H1 (cell line): ENCODE results near the gene SPTY2D1. TPM values are rescaled to one million over a fixed set of nuclear protein-coding genes. Genes with fewer than 3 reads are reported as not detected.

ENCODE experiments used
- ASH2L ChIP-seq: fragments of 200-600, 300-600 bp; sonication (generic); IDR thresholded peaks from one replicate; pipeline ENCODE4 v1.7.1; 2017; ENCODE audit warnings: low read length
- CBX8 ChIP-seq: fragments of 300-800, 300-1000 bp; sonication (generic); IDR thresholded peaks from 2 replicates; pipeline ENCODE4 v1.7.1; 2016; ENCODE audit warnings: low read depth, low read length, borderline replicate concordance
- CHD1 ChIP-seq: IDR thresholded peaks from 2 replicates; pipeline ENCODE4 v1.6.1; 2012; ENCODE audit warnings: low read depth, low read length, improper control_type of control experiment
- EGR1 ChIP-seq: IDR thresholded peaks from 2 replicates; pipeline ENCODE4 v1.6.1; 2011; ENCODE audit warnings: low read depth, low read length, borderline replicate concordance
- GABPA ChIP-seq: IDR thresholded peaks from 2 replicates; pipeline ENCODE4 v1.6.1; 2011; ENCODE audit warnings: mild to moderate bottlenecking, low read length, moderate library complexity, borderline replicate concordance; ENCODE audit not compliant: insufficient read depth
- GTF2F1 ChIP-seq: IDR thresholded peaks from 2 replicates; pipeline ENCODE4 v1.6.1; 2012; ENCODE audit warnings: low read depth, low read length, improper control_type of control experiment, borderline replicate concordance
- HDAC2 ChIP-seq, 2 experiments: fragments of 300-600 bp in 1 of 2; sonication (generic) in 1 of 2; IDR thresholded peaks; 2 replicates each; pipeline ENCODE4 v1.6.1; 2011 to 2012; ENCODE audit warnings: low read depth in 2 of 2, low read length in 2 of 2, mild to moderate bottlenecking in 2 of 2, moderate library complexity in 2 of 2, borderline replicate concordance in 1 of 2, inconsistent platforms in 1 of 2
- KDM5A ChIP-seq: fragments of 200-600 bp; IDR thresholded peaks from 2 replicates; pipeline ENCODE4 v1.7.1; 2012; ENCODE audit warnings: mild to moderate bottlenecking, low read length, inconsistent platforms, mixed read lengths
- MAFK ChIP-seq: IDR thresholded peaks from 2 replicates; pipeline ENCODE4 v1.6.1; 2012; ENCODE audit warnings: low read depth, mild to moderate bottlenecking, improper control_type of control experiment, low read length
- MAX ChIP-seq: IDR thresholded peaks from 2 replicates; pipeline ENCODE4 v1.6.1; 2012; ENCODE audit warnings: inconsistent platforms
- NANOG ChIP-seq: IDR thresholded peaks from 2 replicates; pipeline ENCODE4 v1.6.1; 2011; ENCODE audit warnings: low read length, low read depth, mild to moderate bottlenecking, inconsistent platforms; ENCODE audit not compliant: insufficient read depth, poor library complexity, severe bottlenecking
- NRF1 ChIP-seq: IDR thresholded peaks from 2 replicates; pipeline ENCODE4 v1.6.1; 2011; ENCODE audit warnings: mild to moderate bottlenecking, low read depth, low read length, improper control_type of control experiment
- POU5F1 ChIP-seq: IDR thresholded peaks from 2 replicates; pipeline ENCODE4 v1.6.1; 2011; ENCODE audit warnings: low read depth, mild to moderate bottlenecking, low read length, moderate library complexity
- RAD21 ChIP-seq, 2 experiments: IDR thresholded peaks in 1 of 2; conservative IDR thresholded peaks in 1 of 2; 2 replicates each; pipeline ENCODE4 v1.6.1; 2011; ENCODE audit warnings: low read depth in 2 of 2, low read length in 2 of 2, improper control_type of control experiment in 1 of 2, inconsistent platforms in 1 of 2, mild to moderate bottlenecking in 1 of 2, moderate library complexity in 1 of 2
- RBBP5 ChIP-seq: IDR thresholded peaks from 2 replicates; pipeline ENCODE4 v1.7.1; 2012; ENCODE audit warnings: low read depth, mild to moderate bottlenecking, inconsistent platforms, low read length, moderate library complexity, borderline replicate concordance
- RNF2 ChIP-seq: fragments of 200-900, 300-1000 bp; sonication (generic); IDR thresholded peaks from 2 replicates; pipeline ENCODE4 v1.7.1; 2016; ENCODE audit warnings: borderline replicate concordance, low read depth, mild to moderate bottlenecking, antibody characterized with exemption, low read length; ENCODE audit not compliant: poor library complexity, severe bottlenecking; ENCODE audit errors: missing control alignments
- SIN3A ChIP-seq, 2 experiments: IDR thresholded peaks in 1 of 2; conservative IDR thresholded peaks in 1 of 2; 2 replicates each; pipeline ENCODE4 v1.6.1; 2011 to 2012; ENCODE audit warnings: low read length in 2 of 2, improper control_type of control experiment in 1 of 2, low read depth in 1 of 2, mild to moderate bottlenecking in 1 of 2
- SIX5 ChIP-seq: IDR thresholded peaks from 2 replicates; pipeline ENCODE4 v1.6.1; 2011; ENCODE audit warnings: mild to moderate bottlenecking, low read depth, low read length
- SP2 ChIP-seq: IDR thresholded peaks from 2 replicates; pipeline ENCODE4 v1.6.1; 2012; ENCODE audit warnings: mild to moderate bottlenecking, low read length, inconsistent platforms
- SP4 ChIP-seq: IDR thresholded peaks from 2 replicates; pipeline ENCODE4 v1.6.1; 2012; ENCODE audit warnings: low read length, inconsistent platforms
- TAF7 ChIP-seq: optimal IDR thresholded peaks from 2 replicates; pipeline ENCODE3; 2011; ENCODE audit warnings: low read depth, mild to moderate bottlenecking, inconsistent platforms, low read length, moderate library complexity, borderline replicate concordance
- ZNF274 ChIP-seq: IDR thresholded peaks from 2 replicates; pipeline ENCODE4 v1.7.0; 2012; ENCODE audit warnings: low read length, borderline replicate concordance; ENCODE audit errors: extremely low read depth
- polyA plus RNA-seq, 7 experiments: library from polyadenylated mRNA; depleted of rRNA in 3 of 7; stranded (reverse) in 5 of 7; unstranded in 2 of 7; fragments of >200 nt in 5 of 7; fragments of 200-250 nt in 2 of 7; gene quantifications; 1 replicate in 5 of 7; 2 replicates in 1 of 7; 4 replicates in 1 of 7; pipeline versions ENCODE4 v1.2.1 to v1.2.3, GENCODE V29; 2011 to 2013; ENCODE audit warnings: missing spikeins in 2 of 7, mixed read lengths in 2 of 7
- total RNA-seq: library from RNA; stranded (reverse); fragmentation: NEBNext Ultra II Directional; extraction: Animal tissue kit (Norgen Biotek cat#: 25700); gene quantifications from 2 replicates; pipeline ENCODE4 v1.2.1, GENCODE V29; 2021

The SPTY2D1 gene
- total and polyA plus RNA-seq, 2 of the 8 experiments (the other 6 are each of a cell fraction or from before 2014, with no cell fraction given), result 4.9 to 17.6 TPM

DNA sequence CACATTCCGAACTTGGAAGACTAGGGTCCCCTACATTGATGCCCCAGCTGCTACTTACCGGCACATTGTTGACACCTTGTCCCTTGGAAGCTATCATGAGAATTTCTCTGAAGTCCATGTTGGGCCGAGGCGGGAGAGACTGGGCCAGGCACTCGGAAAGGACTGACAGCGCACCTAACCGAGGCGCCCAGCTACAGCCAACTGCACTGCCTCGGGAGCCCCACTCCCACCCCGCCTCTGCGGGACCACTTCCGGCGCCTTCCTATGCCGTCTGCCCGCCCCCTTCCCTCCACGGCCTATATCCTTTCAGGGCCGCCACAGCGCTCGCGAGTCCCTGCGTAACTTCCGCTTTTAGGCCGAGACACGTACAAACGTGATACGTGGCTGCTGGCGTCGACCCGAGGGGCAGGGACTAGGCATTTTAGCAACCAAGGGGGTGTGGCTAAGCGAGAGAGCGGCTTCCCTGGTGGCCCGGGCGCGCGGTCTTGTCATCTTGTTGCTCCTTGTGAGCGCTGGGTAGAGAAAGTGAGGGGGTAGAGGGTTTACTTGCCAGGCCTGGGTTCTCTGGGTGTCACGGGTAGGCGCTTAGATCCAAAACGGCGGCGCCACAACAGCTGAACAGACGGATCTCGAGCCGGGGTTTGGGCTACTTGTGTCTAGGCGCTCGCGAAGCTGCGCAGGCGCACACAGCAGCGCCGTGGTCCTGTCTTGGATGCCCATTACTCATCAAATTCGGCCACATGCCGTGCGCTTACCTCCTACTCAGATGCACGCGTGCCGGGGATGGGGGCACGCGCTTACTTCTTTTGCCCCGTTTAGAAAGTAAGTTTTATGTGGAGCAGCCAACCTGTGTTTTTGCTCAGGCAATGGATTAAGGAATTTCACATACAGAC, at the start of gene SPTY2D1 (continued):
- no peak for TF ChIP-seq ZNF274
- no peak for TF ChIP-seq RNF2
- TF ChIP-seq EGR1, result peak; percentile 65; the same call in 1 of the 2 replicates
- no peak for TF ChIP-seq CBX8
- no peak for TF ChIP-seq RAD21 (IDR thresholded peaks at IDR 0.05 in 1 of 2, conservative IDR thresholded peaks at IDR 0.05 in 1 of 2; ENCODE audit: low read depth in 2 of 2, low read length in 2 of 2)
- 0 out of 2 replicates have a peak, but pooled peaks have one; percentile 66 for TF ChIP-seq RBBP5
- TF ChIP-seq SIN3A (conservative IDR thresholded peaks at IDR 0.05 in 1 of 2, IDR thresholded peaks at IDR 0.05 in 1 of 2; ENCODE audit: low read depth in 1 of 2, low read length in 2 of 2), result peak; percentile 74 to 92; a peak in 3 of 4 replicates
- TF ChIP-seq MAX, result peak; percentile 91
- TF ChIP-seq NRF1, result peak; percentile 68
- no peak for TF ChIP-seq POU5F1
- no peak for TF ChIP-seq NANOG
- TF ChIP-seq ASH2L, result peak; percentile 13
- peak; percentile 69; the same call in 1 of the 2 replicates for TF ChIP-seq KDM5A
- TF ChIP-seq CHD1, result no peak
- TF ChIP-seq MAFK, result peak; percentile 62; the same call in 1 of the 2 replicates
- peak; percentile 49 for TF ChIP-seq TAF7
- no peak for TF ChIP-seq SP2
- TF ChIP-seq SP4, result no peak; the same call in 1 of the 2 replicates
- TF ChIP-seq HDAC2 (IDR thresholded peaks at IDR 0.05; ENCODE audit: borderline replicate concordance in 1 of 2, low read depth in 2 of 2, low read length in 2 of 2), result 0 out of 4 replicates have a peak, but pooled peaks of 1 of the 2 experiments have one; percentile 42
- TF ChIP-seq GABPA, result peak; percentile 92
- TF ChIP-seq GTF2F1, result no peak; the same call in 1 of the 2 replicates
- no peak for TF ChIP-seq SIX5
